AG09309 (cell line): ENCODE data around the gene C8A.

Source experiments
- DNase-seq: peaks from one replicate; pipeline ENCODE4 v3.0.0-alpha.2; 2010; ENCODE audit warnings: low read depth
- H3K4me3 ChIP-seq: 2 replicates; pipeline ENCODE4 v1.5.1; 2011; ENCODE audit warnings: mild to moderate bottlenecking, low read depth, low read length, moderate library complexity; ENCODE audit not compliant: control insufficient read depth
- TF ChIP-seq, protein P1 (sequence below): IDR thresholded peaks from 2 replicates; pipeline ENCODE4 v1.5.1; 2011; ENCODE audit warnings: mild to moderate bottlenecking, low read depth, low read length, inconsistent platforms; ENCODE audit not compliant: insufficient read depth, control insufficient read depth; ENCODE audit errors: missing control alignments

Gene C8A

DNA sequence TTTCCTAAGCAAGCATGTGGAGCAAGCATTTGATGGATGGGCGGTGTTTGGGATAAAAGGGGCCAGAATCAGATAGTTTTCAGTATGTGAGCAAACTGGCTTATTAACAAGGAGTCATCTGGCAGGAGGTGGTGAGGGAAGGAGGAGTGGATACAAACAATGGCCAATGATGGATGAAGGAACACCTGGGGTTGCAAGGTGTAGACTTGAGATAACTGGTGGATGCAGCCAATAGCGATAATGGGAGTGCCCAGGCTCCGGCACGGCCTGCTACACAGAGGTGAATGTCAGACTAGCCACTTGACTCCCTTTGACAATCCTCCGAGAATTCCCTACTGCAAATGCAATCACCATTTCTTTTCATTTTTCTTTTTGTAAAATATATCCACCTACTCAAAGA is 69.5 kb downstream of the C8A start:
- no peak overlapping the region for H3K4me3 ChIP-seq
- TF ChIP-seq, protein P1, sequence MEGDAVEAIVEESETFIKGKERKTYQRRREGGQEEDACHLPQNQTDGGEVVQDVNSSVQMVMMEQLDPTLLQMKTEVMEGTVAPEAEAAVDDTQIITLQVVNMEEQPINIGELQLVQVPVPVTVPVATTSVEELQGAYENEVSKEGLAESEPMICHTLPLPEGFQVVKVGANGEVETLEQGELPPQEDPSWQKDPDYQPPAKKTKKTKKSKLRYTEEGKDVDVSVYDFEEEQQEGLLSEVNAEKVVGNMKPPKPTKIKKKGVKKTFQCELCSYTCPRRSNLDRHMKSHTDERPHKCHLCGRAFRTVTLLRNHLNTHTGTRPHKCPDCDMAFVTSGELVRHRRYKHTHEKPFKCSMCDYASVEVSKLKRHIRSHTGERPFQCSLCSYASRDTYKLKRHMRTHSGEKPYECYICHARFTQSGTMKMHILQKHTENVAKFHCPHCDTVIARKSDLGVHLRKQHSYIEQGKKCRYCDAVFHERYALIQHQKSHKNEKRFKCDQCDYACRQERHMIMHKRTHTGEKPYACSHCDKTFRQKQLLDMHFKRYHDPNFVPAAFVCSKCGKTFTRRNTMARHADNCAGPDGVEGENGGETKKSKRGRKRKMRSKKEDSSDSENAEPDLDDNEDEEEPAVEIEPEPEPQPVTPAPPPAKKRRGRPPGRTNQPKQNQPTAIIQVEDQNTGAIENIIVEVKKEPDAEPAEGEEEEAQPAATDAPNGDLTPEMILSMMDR: no peak
- no peak for DNase-seq

DNA sequence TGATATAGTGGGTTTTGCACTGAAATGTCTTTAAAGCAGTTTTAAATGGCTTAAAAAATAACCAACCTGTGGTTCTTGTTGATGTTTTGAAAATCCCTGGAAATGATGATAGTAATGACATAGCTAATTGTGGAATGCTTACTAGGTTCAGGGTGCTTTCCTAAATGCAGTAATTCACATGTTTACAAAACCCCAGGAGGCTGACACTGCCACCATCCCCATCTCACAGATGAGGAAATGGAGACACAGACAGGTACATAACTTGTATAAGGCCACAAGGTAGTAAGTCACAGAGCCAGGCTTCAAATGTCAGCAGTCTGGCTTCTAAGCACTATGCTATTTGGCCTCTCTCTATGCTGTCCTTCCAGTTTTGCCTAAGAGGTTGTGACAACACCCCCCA is 70.6 kb downstream of the C8A start:
- no peak overlapping the region for H3K4me3 ChIP-seq
- TF ChIP-seq, protein P1: no peak
- no peak for DNase-seq

DNA sequence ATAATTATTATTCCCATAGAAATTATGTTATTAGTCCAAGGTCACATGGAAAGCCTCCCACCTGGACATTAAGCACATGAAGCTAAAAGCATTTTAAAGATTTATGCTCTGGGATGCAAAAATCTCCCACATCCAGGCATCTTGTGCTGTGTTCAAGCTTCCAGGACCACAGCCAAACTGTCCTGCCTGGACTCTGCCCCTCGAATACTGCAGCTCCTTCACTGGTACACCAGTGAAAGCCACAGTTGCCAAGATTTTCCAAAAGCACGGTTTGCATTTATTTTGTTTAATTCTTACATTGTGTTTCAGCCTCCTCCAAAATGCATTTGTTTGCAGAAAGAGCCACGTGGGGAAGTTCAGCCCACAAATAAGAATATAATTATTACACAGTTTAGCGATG is 72.6 kb downstream of the C8A start:
- no peak overlapping the region for H3K4me3 ChIP-seq
- TF ChIP-seq, protein P1: no peak
- no peak for DNase-seq

DNA sequence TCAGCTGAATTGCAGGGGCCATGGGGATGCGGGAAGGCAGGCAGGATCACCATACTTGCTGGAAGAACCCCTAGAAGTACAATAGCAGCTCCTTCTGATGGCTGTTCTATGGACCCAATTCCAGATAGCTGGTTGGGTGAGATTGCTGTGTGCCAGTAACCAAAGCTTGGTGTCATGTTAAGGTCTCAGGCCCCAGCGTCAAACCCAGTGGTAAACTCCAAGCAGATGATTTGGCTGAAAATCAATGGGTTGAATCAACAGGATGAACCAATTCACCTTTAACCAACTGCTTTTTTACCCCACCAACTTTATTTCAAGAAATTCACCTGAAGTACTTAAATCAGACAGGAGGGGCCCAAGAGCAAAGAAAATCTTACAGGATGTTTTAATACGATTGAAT is 73.4 kb downstream of the C8A start:
- TF ChIP-seq, protein P1: no peak
- H3K4me3 ChIP-seq: no peak overlapping the region
- no peak for DNase-seq

DNA sequence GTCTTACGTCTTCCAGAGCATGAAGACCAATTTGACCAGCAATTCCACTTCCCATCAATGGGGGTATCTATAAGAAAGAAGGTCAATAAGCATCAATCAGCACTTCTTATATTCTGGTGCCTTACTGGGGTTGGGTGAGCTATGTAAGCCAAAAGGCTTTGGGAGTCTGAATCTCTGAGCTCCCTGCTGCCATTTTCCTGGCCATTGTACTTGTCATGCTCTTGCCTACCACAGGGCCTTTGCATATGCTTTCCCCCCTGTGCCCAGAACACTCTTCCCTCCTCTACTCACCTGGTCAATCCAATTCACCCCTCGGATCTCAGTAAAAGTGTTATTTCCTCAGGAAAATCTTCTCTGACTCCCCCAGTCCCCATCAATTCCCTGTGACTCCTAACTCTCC is 74.9 kb downstream of the C8A start:
- TF ChIP-seq, protein P1: no peak
- H3K4me3 ChIP-seq: no peak overlapping the region
- DNase-seq: no peak

DNA sequence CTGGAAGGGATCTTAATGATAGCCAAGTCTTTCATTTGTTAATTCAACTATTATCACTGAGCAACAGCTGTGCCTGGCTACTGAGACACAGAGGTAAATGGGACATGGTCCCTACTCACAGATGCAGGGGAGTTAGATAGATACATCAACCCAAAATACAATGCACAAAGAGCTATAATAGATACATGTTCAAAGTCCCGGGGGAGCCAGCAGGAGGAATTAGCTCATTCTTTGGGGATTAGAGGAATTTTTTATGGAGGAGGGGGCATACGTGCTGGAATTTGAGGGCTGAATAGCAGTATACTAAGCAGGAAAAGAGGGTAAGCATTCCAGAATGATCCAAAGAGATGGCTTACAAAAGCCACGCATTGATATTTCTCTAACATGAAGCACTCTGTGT is 76.6 kb downstream of the C8A start:
- TF ChIP-seq, protein P1: no peak
- no peak for DNase-seq
- H3K4me3 ChIP-seq: no peak overlapping the region

DNA sequence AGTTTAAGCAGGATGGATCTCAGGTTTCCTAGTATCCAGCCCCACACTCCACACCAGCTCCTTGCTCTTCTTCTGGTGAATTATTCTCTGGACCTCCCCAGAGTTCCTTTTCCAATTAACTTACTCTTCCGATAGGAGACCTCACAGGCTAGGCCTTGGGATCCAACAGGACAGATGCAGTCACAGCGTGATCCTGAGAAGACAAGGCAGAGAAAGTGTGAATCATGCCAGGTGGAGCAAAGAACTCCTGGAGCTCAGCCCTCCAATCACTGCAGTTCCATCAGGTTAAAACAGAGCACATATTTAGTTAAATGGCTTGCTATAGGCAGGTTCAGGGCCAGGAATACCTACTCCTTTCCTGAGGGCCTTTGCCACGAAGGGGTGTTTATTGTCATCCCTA is 77.1 kb downstream of the C8A start:
- no peak for DNase-seq
- H3K4me3 ChIP-seq: no peak overlapping the region
- TF ChIP-seq, protein P1: no peak
